Measurements from ENCODE around the gene APMAP.

Gene APMAP

GRCh38 chr20:24956001-24956841 is 36.3 kb downstream of the APMAP start:
- no peak for DNase-seq
- Mint-ChIP-seq H3K9me3 (no peaks in the 10 kb centered on the region), H3K27ac (peak overlapping the region; percentile 69), H3K4me3 (peak overlapping the region in 1 of 2 donors; percentile 29), H3K27me3 (peaks cover 0 to under 1% of the 10 kb centered on the region in 2 donors), H3K36me3 (peaks cover 49 to 53% of the 10 kb centered on the region in 2 donors), H3K4me1 (peaks cover 23 to 36% of the 10 kb centered on the region in 2 donors)
- no peak for ATAC-seq (replicated peaks)

GRCh38 chr20:24955045-24955444 is 37.5 kb downstream of the APMAP start:
- H3K9me3 Mint-ChIP-seq = no peaks in the 10 kb centered on the region
- H3K27ac Mint-ChIP-seq = peak overlapping the region; percentile 91
- H3K4me3 Mint-ChIP-seq = peak overlapping the region; percentile 57 to 61
- peaks cover 43 to 44% of the 10 kb centered on the region in 2 donors for H3K36me3 Mint-ChIP-seq
- peaks cover 0 to 12% of the 10 kb centered on the region in 2 donors for H3K27me3 Mint-ChIP-seq
- ATAC-seq (replicated peaks) (peak; percentile 87 to 88), DNase-seq (peak; percentile 71)
- peaks cover 23 to 38% of the 10 kb centered on the region in 2 donors for H3K4me1 Mint-ChIP-seq

- H3K36me3 Mint-ChIP-seq = peaks cover 40% of the 10 kb centered on the region in 2 donors
Observed at GRCh38 chr20:24954566-24954965, 38.0 kb downstream of the APMAP start.

GRCh38 chr20:24954151-24954550 is 38.4 kb downstream of the APMAP start:
- peak overlapping the region; percentile 39 to 69 for H3K4me3 Mint-ChIP-seq
- no peaks in the 10 kb centered on the region for H3K9me3 Mint-ChIP-seq
- peaks cover 31 to 47% of the 10 kb centered on the region in 2 donors for H3K4me1 Mint-ChIP-seq
- H3K36me3 Mint-ChIP-seq = peaks cover 40% of the 10 kb centered on the region in 2 donors
- H3K27ac Mint-ChIP-seq = peak overlapping the region; percentile 84
- DNase-seq (no peak), ATAC-seq (replicated peaks) (peak; percentile 12 to 14)
- H3K27me3 Mint-ChIP-seq = peaks cover 9 to 21% of the 10 kb centered on the region in 2 donors

More at GRCh38 chr20:24954566-24954965, 38.0 kb downstream of the APMAP start:
- DNase-seq = no peak
- H3K27ac Mint-ChIP-seq = peak overlapping the region; percentile 91
- H3K27me3 Mint-ChIP-seq = peaks cover 5 to 17% of the 10 kb centered on the region in 2 donors
- peak overlapping the region; percentile 39 to 69 for H3K4me3 Mint-ChIP-seq
- H3K4me1 Mint-ChIP-seq = peaks cover 27 to 43% of the 10 kb centered on the region in 2 donors
- no peaks in the 10 kb centered on the region for H3K9me3 Mint-ChIP-seq
- ATAC-seq (replicated peaks) = peak in 1 of 2 donors; percentile 19

GRCh38 chr20:24953621-24954133 is 38.9 kb downstream of the APMAP start:
- H3K9me3 Mint-ChIP-seq = peaks cover 0 to under 1% of the 10 kb centered on the region in 2 donors
- no peak for DNase-seq
- peaks cover 12 to 21% of the 10 kb centered on the region in 2 donors for H3K27me3 Mint-ChIP-seq
- peak overlapping the region; percentile 84 for H3K27ac Mint-ChIP-seq
- peak overlapping the region; percentile 39 to 69 for H3K4me3 Mint-ChIP-seq
- peak; percentile 1 for ATAC-seq (replicated peaks)
- H3K36me3 Mint-ChIP-seq = peaks cover 40% of the 10 kb centered on the region in 2 donors
- peaks cover 31 to 52% of the 10 kb centered on the region in 2 donors for H3K4me1 Mint-ChIP-seq

GRCh38 chr20:24953209-24953575 is 39.4 kb downstream of the APMAP start:
- DNase-seq (no peak), ATAC-seq (replicated peaks) (no peak)
- peaks cover 16 to 26% of the 10 kb centered on the region in 2 donors for H3K27me3 Mint-ChIP-seq
- H3K4me3 Mint-ChIP-seq = no peak overlapping the region
- peaks cover 34 to 57% of the 10 kb centered on the region in 2 donors for H3K4me1 Mint-ChIP-seq
- H3K36me3 Mint-ChIP-seq = peaks cover 39 to 41% of the 10 kb centered on the region in 2 donors
- peaks cover 0 to 3% of the 10 kb centered on the region in 2 donors for H3K9me3 Mint-ChIP-seq
- H3K27ac Mint-ChIP-seq = peak overlapping the region; percentile 69

GRCh38 chr20:24952376-24953208 is 40.0 kb downstream of the APMAP start:
- Mint-ChIP-seq H3K27ac (peak overlapping the region; percentile 69), H3K9me3 (peaks cover 5 to 8% of the 10 kb centered on the region in 2 donors), H3K36me3 (peaks cover 38% of the 10 kb centered on the region in 2 donors), H3K4me3 (no peak overlapping the region), H3K27me3 (peaks cover 21 to 31% of the 10 kb centered on the region in 2 donors), H3K4me1 (peaks cover 36 to 61% of the 10 kb centered on the region in 2 donors)
- ATAC-seq (replicated peaks) (no peak), DNase-seq (no peak)

- ATAC-seq (replicated peaks) (no peak), DNase-seq (no peak)
- Mint-ChIP-seq H3K27ac (peak overlapping the region; percentile 2), H3K27me3 (peaks cover 21 to 31% of the 10 kb centered on the region in 2 donors), H3K4me3 (peak overlapping the region in 1 of 2 donors; percentile 65), H3K36me3 (peaks cover 37 to 38% of the 10 kb centered on the region in 2 donors), H3K4me1 (peaks cover 36 to 61% of the 10 kb centered on the region in 2 donors), H3K9me3 (peaks cover 14 to 15% of the 10 kb centered on the region in 2 donors)
Observed at GRCh38 chr20:24951536-24952083, 40.9 kb downstream of the APMAP start.

- no peak overlapping the region for H3K4me3 Mint-ChIP-seq
- DNase-seq = no peak
- H3K27me3 Mint-ChIP-seq = peaks cover 21 to 31% of the 10 kb centered on the region in 2 donors
- H3K27ac Mint-ChIP-seq = no peak overlapping the region
- ATAC-seq (replicated peaks) = no peak
- H3K36me3 Mint-ChIP-seq = peaks cover 31 to 35% of the 10 kb centered on the region in 2 donors
- peaks cover 14 to 17% of the 10 kb centered on the region in 2 donors for H3K9me3 Mint-ChIP-seq
- peaks cover 32 to 56% of the 10 kb centered on the region in 2 donors for H3K4me1 Mint-ChIP-seq
Observed at GRCh38 chr20:24950836-24951525, 41.6 kb downstream of the APMAP start.

GRCh38 chr20:24950128-24950835 is 42.3 kb downstream of the APMAP start:
- H3K36me3 Mint-ChIP-seq = peaks cover 31 to 35% of the 10 kb centered on the region in 2 donors
- H3K9me3 Mint-ChIP-seq = peaks cover 20 to 24% of the 10 kb centered on the region in 2 donors
- DNase-seq (no peak), ATAC-seq (replicated peaks) (no peak)
- no peak overlapping the region for H3K27ac Mint-ChIP-seq
- peaks cover 28 to 49% of the 10 kb centered on the region in 2 donors for H3K4me1 Mint-ChIP-seq
- H3K27me3 Mint-ChIP-seq = peaks cover 21 to 31% of the 10 kb centered on the region in 2 donors
- H3K4me3 Mint-ChIP-seq = peak overlapping the region; percentile 66 to 82

GRCh38 chr20:24949756-24950127 is 42.8 kb downstream of the APMAP start:
- no peak for DNase-seq
- Mint-ChIP-seq H3K36me3 (peaks cover 31 to 32% of the 10 kb centered on the region in 2 donors), H3K4me1 (peaks cover 25 to 43% of the 10 kb centered on the region in 2 donors), H3K27me3 (peaks cover 21 to 31% of the 10 kb centered on the region in 2 donors), H3K9me3 (peaks cover 20 to 27% of the 10 kb centered on the region in 2 donors), H3K4me3 (peak overlapping the region; percentile 66 to 82), H3K27ac (peak overlapping the region; percentile 84)
- peak; percentile 28 to 63 for ATAC-seq (replicated peaks)

- Mint-ChIP-seq H3K4me3 (peak within 1 kb of the TSS; percentile 66 to 82), H3K27ac (peak within 1 kb of the TSS; percentile 90), H3K27me3 (peaks cover 21 to 31% of the 10 kb centered on the region in 2 donors), H3K36me3 (peaks cover 28 to 30% of the 10 kb centered on the region in 2 donors), H3K4me1 (peaks cover 23 to 40% of the 10 kb centered on the region in 2 donors), H3K9me3 (peaks cover 22 to 30% of the 10 kb centered on the region in 2 donors)
- DNase-seq = peak; percentile 52
- peak; percentile 87 to 88 for ATAC-seq (replicated peaks)
Observed at GRCh38 chr20:24948939-24949679, 43.4 kb downstream of the APMAP start, which contains the start of gene CST7. TSS of gene CST7 (plus strand) at chr20:24949269. CDS start at chr20:24949506, 237 bp downstream.

All from stimulated activated naive B cell treated with anti-CD40 and anti-IgM and Interleukin-4, amounts not matched to agents 10 μg/mL and 1 μg/mL and 100 μg/mL, for 72 hours (primary cell).